Measurements from ENCODE around the gene REC114. TPM values are rescaled to one million over a fixed set of nuclear protein-coding genes. Genes with fewer than 3 reads are reported as not detected.

The REC114 gene
- total RNA-seq, 1 experiment from 2014 or later = not detected

DNA sequence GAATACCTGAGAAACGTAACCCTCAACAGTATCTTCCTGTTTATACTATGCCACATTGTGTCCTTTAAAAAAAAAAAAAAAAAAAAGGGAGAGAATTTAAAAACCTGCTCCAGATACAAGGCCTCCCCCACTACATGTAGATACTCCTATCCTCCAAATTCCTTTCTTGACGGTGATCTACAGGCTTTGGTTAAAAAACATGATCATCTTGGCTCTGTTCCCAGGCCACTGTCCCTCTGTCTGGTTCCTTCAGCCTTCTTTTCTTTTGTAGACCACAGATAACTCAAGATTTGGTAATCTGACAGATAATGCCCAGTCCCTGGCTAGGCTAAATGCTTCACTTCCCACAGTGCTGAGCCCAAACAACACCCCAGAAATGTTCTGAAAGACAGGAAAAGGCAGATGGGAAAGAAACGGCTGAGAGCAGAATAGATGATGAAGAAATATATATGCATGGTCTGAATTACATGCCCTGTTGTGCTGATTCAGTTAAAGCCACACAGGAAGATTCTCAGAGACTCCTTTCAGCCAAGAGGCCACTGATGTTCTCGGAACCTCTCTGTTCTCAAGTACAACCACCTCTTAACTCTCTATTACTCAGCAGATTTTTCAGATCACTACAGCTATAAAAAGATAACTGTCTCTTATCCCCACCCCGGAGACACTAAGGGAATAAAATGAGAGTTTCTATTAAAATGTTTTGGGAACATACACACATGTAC lies 141.9 kb downstream of the REC114 start:
- peaks cover 62% of the 10 kb centered on the region for H3K36me3 Mint-ChIP-seq
- ATAC-seq (no peak), DNase-seq (ENCODE audit: low spot score) (no peak)
- no peaks in the 10 kb centered on the region for H3K9me3 Mint-ChIP-seq
- no peak for TF ChIP-seq ESRRA (CRISPR knock-in tag; IDR thresholded peaks at IDR 0.05; ENCODE audit: borderline replicate concordance)
- TF ChIP-seq, protein P1, sequence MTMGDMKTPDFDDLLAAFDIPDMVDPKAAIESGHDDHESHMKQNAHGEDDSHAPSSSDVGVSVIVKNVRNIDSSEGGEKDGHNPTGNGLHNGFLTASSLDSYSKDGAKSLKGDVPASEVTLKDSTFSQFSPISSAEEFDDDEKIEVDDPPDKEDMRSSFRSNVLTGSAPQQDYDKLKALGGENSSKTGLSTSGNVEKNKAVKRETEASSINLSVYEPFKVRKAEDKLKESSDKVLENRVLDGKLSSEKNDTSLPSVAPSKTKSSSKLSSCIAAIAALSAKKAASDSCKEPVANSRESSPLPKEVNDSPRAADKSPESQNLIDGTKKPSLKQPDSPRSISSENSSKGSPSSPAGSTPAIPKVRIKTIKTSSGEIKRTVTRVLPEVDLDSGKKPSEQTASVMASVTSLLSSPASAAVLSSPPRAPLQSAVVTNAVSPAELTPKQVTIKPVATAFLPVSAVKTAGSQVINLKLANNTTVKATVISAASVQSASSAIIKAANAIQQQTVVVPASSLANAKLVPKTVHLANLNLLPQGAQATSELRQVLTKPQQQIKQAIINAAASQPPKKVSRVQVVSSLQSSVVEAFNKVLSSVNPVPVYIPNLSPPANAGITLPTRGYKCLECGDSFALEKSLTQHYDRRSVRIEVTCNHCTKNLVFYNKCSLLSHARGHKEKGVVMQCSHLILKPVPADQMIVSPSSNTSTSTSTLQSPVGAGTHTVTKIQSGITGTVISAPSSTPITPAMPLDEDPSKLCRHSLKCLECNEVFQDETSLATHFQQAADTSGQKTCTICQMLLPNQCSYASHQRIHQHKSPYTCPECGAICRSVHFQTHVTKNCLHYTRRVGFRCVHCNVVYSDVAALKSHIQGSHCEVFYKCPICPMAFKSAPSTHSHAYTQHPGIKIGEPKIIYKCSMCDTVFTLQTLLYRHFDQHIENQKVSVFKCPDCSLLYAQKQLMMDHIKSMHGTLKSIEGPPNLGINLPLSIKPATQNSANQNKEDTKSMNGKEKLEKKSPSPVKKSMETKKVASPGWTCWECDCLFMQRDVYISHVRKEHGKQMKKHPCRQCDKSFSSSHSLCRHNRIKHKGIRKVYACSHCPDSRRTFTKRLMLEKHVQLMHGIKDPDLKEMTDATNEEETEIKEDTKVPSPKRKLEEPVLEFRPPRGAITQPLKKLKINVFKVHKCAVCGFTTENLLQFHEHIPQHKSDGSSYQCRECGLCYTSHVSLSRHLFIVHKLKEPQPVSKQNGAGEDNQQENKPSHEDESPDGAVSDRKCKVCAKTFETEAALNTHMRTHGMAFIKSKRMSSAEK (CRISPR knock-in tag; IDR thresholded peaks at IDR 0.05; ENCODE audit: borderline replicate concordance) = no peak
- TF ChIP-seq JAZF1 (CRISPR knock-in tag; IDR thresholded peaks at IDR 0.05) = no peak
- no peak for TF ChIP-seq FOXK1 (CRISPR knock-in tag; IDR thresholded peaks at IDR 0.05)
- TF ChIP-seq GRHL2 (CRISPR knock-in tag; IDR thresholded peaks at IDR 0.05; ENCODE audit: insufficient replicate concordance, severe bottlenecking) = no peak
- TF ChIP-seq, protein P2, sequence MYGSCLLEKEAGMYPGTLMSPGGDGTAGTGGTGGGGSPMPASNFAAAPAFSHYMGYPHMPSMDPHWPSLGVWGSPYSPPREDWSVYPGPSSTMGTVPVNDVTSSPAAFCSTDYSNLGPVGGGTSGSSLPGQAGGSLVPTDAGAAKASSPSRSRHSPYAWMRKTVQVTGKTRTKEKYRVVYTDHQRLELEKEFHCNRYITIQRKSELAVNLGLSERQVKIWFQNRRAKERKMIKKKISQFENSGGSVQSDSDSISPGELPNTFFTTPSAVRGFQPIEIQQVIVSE (CRISPR knock-in tag; IDR thresholded peaks at IDR 0.05; ENCODE audit: borderline replicate concordance) = no peak
- TF ChIP-seq, protein P3, sequence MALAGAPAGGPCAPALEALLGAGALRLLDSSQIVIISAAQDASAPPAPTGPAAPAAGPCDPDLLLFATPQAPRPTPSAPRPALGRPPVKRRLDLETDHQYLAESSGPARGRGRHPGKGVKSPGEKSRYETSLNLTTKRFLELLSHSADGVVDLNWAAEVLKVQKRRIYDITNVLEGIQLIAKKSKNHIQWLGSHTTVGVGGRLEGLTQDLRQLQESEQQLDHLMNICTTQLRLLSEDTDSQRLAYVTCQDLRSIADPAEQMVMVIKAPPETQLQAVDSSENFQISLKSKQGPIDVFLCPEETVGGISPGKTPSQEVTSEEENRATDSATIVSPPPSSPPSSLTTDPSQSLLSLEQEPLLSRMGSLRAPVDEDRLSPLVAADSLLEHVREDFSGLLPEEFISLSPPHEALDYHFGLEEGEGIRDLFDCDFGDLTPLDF (CRISPR knock-in tag; IDR thresholded peaks at IDR 0.05) = no peak
- TF ChIP-seq NR3C1 (CRISPR knock-in tag; conservative IDR thresholded peaks at IDR 0.05; ENCODE audit: low read depth) = no peak
- TF ChIP-seq ZNF671 (CRISPR knock-in tag; IDR thresholded peaks at IDR 0.05) = no peak
- TF ChIP-seq, protein P4, sequence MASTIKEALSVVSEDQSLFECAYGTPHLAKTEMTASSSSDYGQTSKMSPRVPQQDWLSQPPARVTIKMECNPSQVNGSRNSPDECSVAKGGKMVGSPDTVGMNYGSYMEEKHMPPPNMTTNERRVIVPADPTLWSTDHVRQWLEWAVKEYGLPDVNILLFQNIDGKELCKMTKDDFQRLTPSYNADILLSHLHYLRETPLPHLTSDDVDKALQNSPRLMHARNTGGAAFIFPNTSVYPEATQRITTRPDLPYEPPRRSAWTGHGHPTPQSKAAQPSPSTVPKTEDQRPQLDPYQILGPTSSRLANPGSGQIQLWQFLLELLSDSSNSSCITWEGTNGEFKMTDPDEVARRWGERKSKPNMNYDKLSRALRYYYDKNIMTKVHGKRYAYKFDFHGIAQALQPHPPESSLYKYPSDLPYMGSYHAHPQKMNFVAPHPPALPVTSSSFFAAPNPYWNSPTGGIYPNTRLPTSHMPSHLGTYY (CRISPR knock-in tag; IDR thresholded peaks at IDR 0.05) = no peak
- TF ChIP-seq, protein P5, sequence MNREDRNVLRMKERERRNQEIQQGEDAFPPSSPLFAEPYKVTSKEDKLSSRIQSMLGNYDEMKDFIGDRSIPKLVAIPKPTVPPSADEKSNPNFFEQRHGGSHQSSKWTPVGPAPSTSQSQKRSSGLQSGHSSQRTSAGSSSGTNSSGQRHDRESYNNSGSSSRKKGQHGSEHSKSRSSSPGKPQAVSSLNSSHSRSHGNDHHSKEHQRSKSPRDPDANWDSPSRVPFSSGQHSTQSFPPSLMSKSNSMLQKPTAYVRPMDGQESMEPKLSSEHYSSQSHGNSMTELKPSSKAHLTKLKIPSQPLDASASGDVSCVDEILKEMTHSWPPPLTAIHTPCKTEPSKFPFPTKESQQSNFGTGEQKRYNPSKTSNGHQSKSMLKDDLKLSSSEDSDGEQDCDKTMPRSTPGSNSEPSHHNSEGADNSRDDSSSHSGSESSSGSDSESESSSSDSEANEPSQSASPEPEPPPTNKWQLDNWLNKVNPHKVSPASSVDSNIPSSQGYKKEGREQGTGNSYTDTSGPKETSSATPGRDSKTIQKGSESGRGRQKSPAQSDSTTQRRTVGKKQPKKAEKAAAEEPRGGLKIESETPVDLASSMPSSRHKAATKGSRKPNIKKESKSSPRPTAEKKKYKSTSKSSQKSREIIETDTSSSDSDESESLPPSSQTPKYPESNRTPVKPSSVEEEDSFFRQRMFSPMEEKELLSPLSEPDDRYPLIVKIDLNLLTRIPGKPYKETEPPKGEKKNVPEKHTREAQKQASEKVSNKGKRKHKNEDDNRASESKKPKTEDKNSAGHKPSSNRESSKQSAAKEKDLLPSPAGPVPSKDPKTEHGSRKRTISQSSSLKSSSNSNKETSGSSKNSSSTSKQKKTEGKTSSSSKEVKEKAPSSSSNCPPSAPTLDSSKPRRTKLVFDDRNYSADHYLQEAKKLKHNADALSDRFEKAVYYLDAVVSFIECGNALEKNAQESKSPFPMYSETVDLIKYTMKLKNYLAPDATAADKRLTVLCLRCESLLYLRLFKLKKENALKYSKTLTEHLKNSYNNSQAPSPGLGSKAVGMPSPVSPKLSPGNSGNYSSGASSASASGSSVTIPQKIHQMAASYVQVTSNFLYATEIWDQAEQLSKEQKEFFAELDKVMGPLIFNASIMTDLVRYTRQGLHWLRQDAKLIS (CRISPR knock-in tag; IDR thresholded peaks at IDR 0.05; ENCODE audit: borderline replicate concordance) = no peak
- CTCF ChIA-PET = no interaction called here
- H3K4me3 Mint-ChIP-seq = no peak overlapping the region
- POLR2A ChIA-PET = no interaction called here
- no peaks in the 10 kb centered on the region for H3K27me3 Mint-ChIP-seq (ENCODE audit: low read depth)
- H3K27ac Mint-ChIP-seq = no peak overlapping the region
- 0 out of 2 replicates have a peak, but pooled peaks cover 3% of the 10 kb centered on the region for H3K4me1 Mint-ChIP-seq
